SKM-1 (cell line): ENCODE measurements around the gene SERF1A.
"Not testable (repeated sequence)": the region's sequence is repeated elsewhere in the genome, so short reads cannot be mapped to it uniquely, and the experiment has no call there.

Source experiments
- DNase-seq: peaks from one replicate; lab custom pipeline; 2025; ENCODE audit not compliant: unreplicated experiment; lab: John Stamatoyannopoulos, UW

The SERF1A gene

GRCh38 chr5:70900533-70901271 lies at the start of gene SERF1A:
SERF1A (plus strand) TSS chr5:70900669; CDS start chr5:70900870, 201 bp downstream.
- not testable (repeated sequence) for DNase-seq

GRCh38 chr5:70866778-70867177 lies 33.7 kb upstream of the SERF1A start:
- DNase-seq: not testable (repeated sequence)

GRCh38 chr5:70870626-70871025 lies 29.8 kb upstream of the SERF1A start:
- not testable (repeated sequence) for DNase-seq

GRCh38 chr5:70896076-70896475 lies 4.4 kb upstream of the SERF1A start:
- not testable (repeated sequence) for DNase-seq

- not testable (repeated sequence) for DNase-seq
Observed at GRCh38 chr5:70901272-70901571, 753 bp downstream of the SERF1A start.

- DNase-seq: not testable (repeated sequence)
Observed at GRCh38 chr5:70906624-70907023, 6.2 kb downstream of the SERF1A start.

GRCh38 chr5:70916829-70917228 lies 16.4 kb downstream of the SERF1A start:
- not testable (repeated sequence) for DNase-seq

GRCh38 chr5:70925211-70925562 lies 24.7 kb downstream of the SERF1A start:
- not testable (repeated sequence) for DNase-seq

- DNase-seq: not testable (repeated sequence)
Observed at GRCh38 chr5:70931709-70932368, 31.4 kb downstream of the SERF1A start.

- not testable (repeated sequence) for DNase-seq
Observed at GRCh38 chr5:70932560-70932959, 32.1 kb downstream of the SERF1A start.

- not testable (repeated sequence) for DNase-seq
Observed at GRCh38 chr5:70953068-70953467, 52.6 kb downstream of the SERF1A start.
